ENCODE data around the gene KRT36.

- TF ChIP-seq CTCF (IDR thresholded peaks at IDR 0.05) (no peak), POLR2AphosphoS5 (IDR thresholded peaks at IDR 0.05) (no peak), POLR2A (IDR thresholded peaks at IDR 0.05) (no peak)
Measured at GRCh38 chr17:41516147-41516829, 26.6 kb upstream of the KRT36 start.
